ENCODE measurements around the gene TIRAP. TPM values are rescaled to one million over a fixed set of nuclear protein-coding genes. Genes with fewer than 3 reads are reported as not detected.

Gene TIRAP
- total and polyA plus RNA-seq, 2 of the 8 experiments (the other 6 are each of a cell fraction or from before 2014, with no cell fraction given): 5.3 TPM

DNA sequence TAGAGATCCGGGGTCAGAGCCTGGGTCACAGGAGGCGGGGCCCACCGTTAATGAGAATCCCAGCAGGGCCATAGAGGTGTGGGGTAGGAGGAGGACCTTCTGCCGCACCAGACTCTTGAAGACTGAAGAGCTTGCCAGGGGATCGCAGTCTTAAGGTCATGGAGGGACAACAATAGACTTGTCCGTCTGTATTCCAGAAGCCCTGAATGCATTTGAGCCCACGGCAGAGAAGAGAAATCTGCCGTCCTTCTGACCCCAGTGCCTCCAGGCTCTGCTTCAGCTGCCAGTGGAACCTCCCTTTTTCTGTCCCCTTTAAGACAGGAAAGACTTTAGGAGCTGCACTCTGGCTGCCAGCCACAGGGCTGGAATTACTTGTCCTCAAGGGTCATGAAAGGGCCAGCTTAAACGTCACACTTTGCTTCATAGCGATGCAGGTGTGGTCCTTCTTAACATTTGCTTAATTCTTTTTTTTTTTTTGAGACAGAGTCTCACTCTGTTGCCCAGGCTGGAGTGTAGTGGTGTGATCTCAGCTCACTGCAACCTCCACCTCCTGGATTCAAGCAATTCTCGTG is 57.1 kb downstream of the TIRAP start:
- no peak for FAIRE-seq
- TF ChIP-seq RXRA (IDR thresholded peaks at IDR 0.05; ENCODE audit: insufficient read depth, low read depth, low read length) (no peak), SAP30 (IDR thresholded peaks at IDR 0.05; ENCODE audit: insufficient read depth, insufficient replicate concordance, low read length) (no peak), SIX5 (IDR thresholded peaks at IDR 0.05; ENCODE audit: low read depth, low read length) (no peak), POLR2A (IDR thresholded peaks at IDR 0.05; ENCODE audit: control extremely low read depth in 1 of 2, low read depth in 2 of 2, low read length in 2 of 2) (no peak), ASH2L (IDR thresholded peaks at IDR 0.05; ENCODE audit: low read length) (no peak), CHD2 (IDR thresholded peaks at IDR 0.05; ENCODE audit: low read length) (no peak), EZH2 (IDR thresholded peaks at IDR 0.05; ENCODE audit: low read depth, low read length, severe bottlenecking) (no peak), YY1 (IDR thresholded peaks at IDR 0.05; ENCODE audit: low read depth, low read length) (no peak), TCF12 (IDR thresholded peaks at IDR 0.05; ENCODE audit: low read depth, low read length) (no peak)
- TF ChIP-seq, protein P1, sequence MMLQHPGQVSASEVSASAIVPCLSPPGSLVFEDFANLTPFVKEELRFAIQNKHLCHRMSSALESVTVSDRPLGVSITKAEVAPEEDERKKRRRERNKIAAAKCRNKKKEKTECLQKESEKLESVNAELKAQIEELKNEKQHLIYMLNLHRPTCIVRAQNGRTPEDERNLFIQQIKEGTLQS (IDR thresholded peaks at IDR 0.05; ENCODE audit: insufficient read depth, low read depth, low read length): no peak
- TF ChIP-seq, protein P2, sequence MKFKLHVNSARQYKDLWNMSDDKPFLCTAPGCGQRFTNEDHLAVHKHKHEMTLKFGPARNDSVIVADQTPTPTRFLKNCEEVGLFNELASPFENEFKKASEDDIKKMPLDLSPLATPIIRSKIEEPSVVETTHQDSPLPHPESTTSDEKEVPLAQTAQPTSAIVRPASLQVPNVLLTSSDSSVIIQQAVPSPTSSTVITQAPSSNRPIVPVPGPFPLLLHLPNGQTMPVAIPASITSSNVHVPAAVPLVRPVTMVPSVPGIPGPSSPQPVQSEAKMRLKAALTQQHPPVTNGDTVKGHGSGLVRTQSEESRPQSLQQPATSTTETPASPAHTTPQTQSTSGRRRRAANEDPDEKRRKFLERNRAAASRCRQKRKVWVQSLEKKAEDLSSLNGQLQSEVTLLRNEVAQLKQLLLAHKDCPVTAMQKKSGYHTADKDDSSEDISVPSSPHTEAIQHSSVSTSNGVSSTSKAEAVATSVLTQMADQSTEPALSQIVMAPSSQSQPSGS (IDR thresholded peaks at IDR 0.05; ENCODE audit: low read length): no peak

More for the DNA sequence above, 57.1 kb downstream of the TIRAP start:
- no peak overlapping the region for H2AFZ ChIP-seq (ENCODE audit: low read length)
- ChIA-PET CTCF (ENCODE audit: partially characterized antibody) (interaction anchor here (0.6 to 3.8 kb wide), 2 partner anchors 30 to 56 kb away, joined by 4 to 17 read pairs; no protein-coding TSS in a partner anchor), POLR2A (ENCODE audit: partially characterized antibody) (interaction anchor here (0.6 to 1.6 kb wide), 6 partner anchors 14 to 142 kb away, joined by 3 to 6 read pairs (median 4); partner anchors contain the start of gene ST3GAL4)
- no peak overlapping the region for H3K27ac ChIP-seq (ENCODE audit: low read depth, low read length)
- DNase-seq (ENCODE audit: low read depth in 1 of 2, low spot score in 2 of 2): no peak
- no peaks in the 10 kb centered on the region for H3K27me3 ChIP-seq (replicated peaks in 1 of 4; ENCODE audit: control insufficient read depth in 3 of 4, extremely low read depth in 1 of 4, insufficient read depth in 3 of 4, low read length in 3 of 4)
- no peaks in the 10 kb centered on the region; the same call in 1 of the 2 replicates for H3K79me1 ChIP-seq (ENCODE audit: low read depth, low read length)
- H4K8ac ChIP-seq (ENCODE audit: extremely low read depth, insufficient read depth, low read length): no peak overlapping the region; the same call in 1 of the 2 replicates
- no peak overlapping the region for H2BK5ac ChIP-seq (ENCODE audit: low read depth, low read length)
- H3K9me3 ChIP-seq (ENCODE audit: insufficient read depth in 2 of 2, low read depth in 1 of 2, low read length in 1 of 2): no peaks in the 10 kb centered on the region
- no peak overlapping the region for H2BK120ac ChIP-seq (replicated peaks; ENCODE audit: low read depth, low read length)
- H2BK15ac ChIP-seq (ENCODE audit: low read length): no peak overlapping the region
- H3K4ac ChIP-seq (replicated peaks; ENCODE audit: insufficient read length, low read depth, low read length): no peak overlapping the region
- H2AK5ac ChIP-seq (ENCODE audit: low read depth, low read length): no peak overlapping the region
- no peaks in the 10 kb centered on the region for H3K23me2 ChIP-seq (ENCODE audit: low read depth, low read length)
- no peak overlapping the region for H2BK12ac ChIP-seq (ENCODE audit: low read depth, low read length)
- H3K14ac ChIP-seq (ENCODE audit: insufficient read length): no peak overlapping the region
- H4K5ac ChIP-seq (ENCODE audit: insufficient read length, low read depth, low read length): no peak overlapping the region
- H3K4me1 ChIP-seq (replicated peaks in 1 of 4; ENCODE audit: control insufficient read depth in 3 of 4, insufficient read depth in 4 of 4, low read length in 3 of 4): peaks cover 0 to 8% (median 3%) of the 10 kb centered on the region in 4 experiments; a peak in 2 of 7 replicates
- no peak overlapping the region for H2BK20ac ChIP-seq (ENCODE audit: low read length)
- H3K4me3 ChIP-seq (ENCODE audit: extremely low read depth in 1 of 4, insufficient read depth in 2 of 4, low read depth in 3 of 4, low read length in 4 of 4): no peak overlapping the region
- no peaks in the 10 kb centered on the region for H3K79me2 ChIP-seq (ENCODE audit: control insufficient read depth in 1 of 2, insufficient read depth in 2 of 2, low read length in 2 of 2)
- H3K36me3 ChIP-seq (ENCODE audit: control insufficient read depth in 2 of 4, insufficient read depth in 4 of 4, low read length in 3 of 4): peaks cover 0 to 18% (median 3%) of the 10 kb centered on the region in 4 experiments; a peak in 3 of 8 replicates
- H3K18ac ChIP-seq (ENCODE audit: extremely low read depth, low read length): no peak overlapping the region
- H3K56ac ChIP-seq (replicated peaks; ENCODE audit: insufficient read length, low read depth, low read length): no peak overlapping the region
- WGBS, 2 experiments (ENCODE audit: extremely low coverage in 1 of 2, insufficient coverage in 1 of 2, insufficient read length in 1 of 2, insufficient replicate concordance in 2 of 2, low coverage in 1 of 2, low lambda C conversion rate in 2 of 2, missing lambda C conversion rate in 1 of 2): 91% methylated on average over 11 of the region's 11 CpGs; no CpG with 5 or more reads in 1 of the 2 experiments
- H4K20me1 ChIP-seq (replicated peaks in 1 of 2; ENCODE audit: control insufficient read depth in 1 of 2, insufficient read depth in 2 of 2, low read length in 2 of 2): no peaks in the 10 kb centered on the region
- H3K23ac ChIP-seq (ENCODE audit: insufficient read length): no peak overlapping the region
- no peak overlapping the region for H4K91ac ChIP-seq (replicated peaks; ENCODE audit: insufficient read length, low read length)
- no peak overlapping the region for H3K4me2 ChIP-seq (ENCODE audit: insufficient read depth in 1 of 2, low read depth in 2 of 2, low read length in 2 of 2)
- H3K9ac ChIP-seq (replicated peaks in 1 of 4; ENCODE audit: extremely low read depth in 1 of 4, low read depth in 3 of 4, low read length in 3 of 4): no peak overlapping the region

Data from H1 (cell line).